ENCODE data around the gene CHD3. TPM values are rescaled to one million over a fixed set of nuclear protein-coding genes. Genes with fewer than 3 reads are reported as not detected.
A peak's percentile ranks its signal among the peaks of the same experiment; 100 is the strongest.

The CHD3 gene
- total and polyA plus RNA-seq, 2 of the 13 experiments (the other 11 are each of a cell fraction or from before 2014, with no cell fraction given) = 2.7 to 3.7 TPM

DNA sequence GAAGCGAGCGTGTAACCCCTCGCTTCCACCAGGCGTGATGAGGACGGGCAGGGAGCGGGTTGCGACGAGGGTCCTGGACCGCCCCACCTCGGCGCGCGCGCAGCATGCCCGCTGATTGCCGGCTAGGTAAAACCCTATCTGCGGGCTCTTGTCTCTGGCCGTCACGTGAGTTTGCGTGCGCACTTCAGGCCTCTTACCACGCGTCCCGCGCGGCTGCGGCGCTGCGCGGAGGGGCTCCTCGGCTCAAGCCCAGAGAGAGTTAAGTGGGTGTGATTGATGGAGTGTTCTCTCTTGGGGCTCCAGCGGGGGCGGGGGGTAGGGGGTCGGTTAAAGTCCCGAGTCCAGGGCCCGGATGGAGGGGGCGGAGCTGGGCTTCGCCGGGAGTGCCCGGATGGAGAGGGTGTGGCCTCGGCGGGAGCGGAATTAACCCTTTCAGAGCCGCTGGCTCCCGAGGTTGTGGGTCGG is 46.6 kb upstream of the CHD3 start (continued):
- TF ChIP-seq, protein P1, sequence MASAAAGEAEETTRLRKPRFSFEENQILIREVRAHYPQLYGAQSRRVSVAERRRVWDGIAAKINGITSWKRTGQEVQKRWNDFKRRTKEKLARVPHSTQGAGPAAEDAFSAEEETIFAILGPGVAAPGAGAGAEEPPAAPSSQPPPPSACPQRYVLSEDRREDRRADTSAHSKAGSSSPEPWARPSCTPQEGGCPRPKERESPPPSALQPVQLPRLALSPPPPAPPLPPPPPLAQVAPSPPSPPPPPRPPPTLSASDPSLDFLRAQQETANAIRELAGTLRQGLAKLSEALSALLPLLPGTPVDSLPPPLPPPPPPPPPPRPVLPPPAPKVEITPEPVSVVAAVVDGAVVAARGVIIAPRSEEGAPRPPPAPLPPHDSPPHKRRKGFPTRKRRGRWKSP (CRISPR knock-in tag; IDR thresholded peaks at IDR 0.05) = 0 out of 2 replicates have a peak, but pooled peaks have one; percentile 36
- no peak for TF ChIP-seq ZNF101 (CRISPR knock-in tag; IDR thresholded peaks at IDR 0.05; ENCODE audit: borderline replicate concordance, low read depth)
- 0 out of 2 replicates have a peak, but pooled peaks have one; percentile 64 for TF ChIP-seq ZNF775 (CRISPR knock-in tag; IDR thresholded peaks at IDR 0.05; ENCODE audit: borderline replicate concordance)
- TF ChIP-seq CREB1 (IDR thresholded peaks at IDR 0.05) = no peak
- TF ChIP-seq CREB1 (CRISPR knock-in tag; IDR thresholded peaks at IDR 0.05) = no peak
- peak; percentile 32; the same call in 1 of the 2 replicates for TF ChIP-seq PHF21A (CRISPR knock-in tag; IDR thresholded peaks at IDR 0.05)
- TF ChIP-seq CHD2 (IDR thresholded peaks at IDR 0.05; ENCODE audit: low read depth, low read length) = 0 out of 2 replicates have a peak, but pooled peaks have one; percentile 30
- TF ChIP-seq HMGA1 (CRISPR knock-in tag; conservative IDR thresholded peaks at IDR 0.05) = no peak
- TF ChIP-seq MATR3 (CRISPR knock-in tag; IDR thresholded peaks at IDR 0.05) = no peak
- TF ChIP-seq, protein P2, sequence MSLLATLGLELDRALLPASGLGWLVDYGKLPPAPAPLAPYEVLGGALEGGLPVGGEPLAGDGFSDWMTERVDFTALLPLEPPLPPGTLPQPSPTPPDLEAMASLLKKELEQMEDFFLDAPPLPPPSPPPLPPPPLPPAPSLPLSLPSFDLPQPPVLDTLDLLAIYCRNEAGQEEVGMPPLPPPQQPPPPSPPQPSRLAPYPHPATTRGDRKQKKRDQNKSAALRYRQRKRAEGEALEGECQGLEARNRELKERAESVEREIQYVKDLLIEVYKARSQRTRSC (CRISPR knock-in tag; IDR thresholded peaks at IDR 0.05; ENCODE audit: low read depth) = no peak
- TF ChIP-seq, protein P3, sequence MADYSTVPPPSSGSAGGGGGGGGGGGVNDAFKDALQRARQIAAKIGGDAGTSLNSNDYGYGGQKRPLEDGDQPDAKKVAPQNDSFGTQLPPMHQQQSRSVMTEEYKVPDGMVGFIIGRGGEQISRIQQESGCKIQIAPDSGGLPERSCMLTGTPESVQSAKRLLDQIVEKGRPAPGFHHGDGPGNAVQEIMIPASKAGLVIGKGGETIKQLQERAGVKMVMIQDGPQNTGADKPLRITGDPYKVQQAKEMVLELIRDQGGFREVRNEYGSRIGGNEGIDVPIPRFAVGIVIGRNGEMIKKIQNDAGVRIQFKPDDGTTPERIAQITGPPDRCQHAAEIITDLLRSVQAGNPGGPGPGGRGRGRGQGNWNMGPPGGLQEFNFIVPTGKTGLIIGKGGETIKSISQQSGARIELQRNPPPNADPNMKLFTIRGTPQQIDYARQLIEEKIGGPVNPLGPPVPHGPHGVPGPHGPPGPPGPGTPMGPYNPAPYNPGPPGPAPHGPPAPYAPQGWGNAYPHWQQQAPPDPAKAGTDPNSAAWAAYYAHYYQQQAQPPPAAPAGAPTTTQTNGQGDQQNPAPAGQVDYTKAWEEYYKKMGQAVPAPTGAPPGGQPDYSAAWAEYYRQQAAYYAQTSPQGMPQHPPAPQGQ (CRISPR knock-in tag; IDR thresholded peaks at IDR 0.05; ENCODE audit: borderline replicate concordance) = no peak
- TF ChIP-seq, protein P4, sequence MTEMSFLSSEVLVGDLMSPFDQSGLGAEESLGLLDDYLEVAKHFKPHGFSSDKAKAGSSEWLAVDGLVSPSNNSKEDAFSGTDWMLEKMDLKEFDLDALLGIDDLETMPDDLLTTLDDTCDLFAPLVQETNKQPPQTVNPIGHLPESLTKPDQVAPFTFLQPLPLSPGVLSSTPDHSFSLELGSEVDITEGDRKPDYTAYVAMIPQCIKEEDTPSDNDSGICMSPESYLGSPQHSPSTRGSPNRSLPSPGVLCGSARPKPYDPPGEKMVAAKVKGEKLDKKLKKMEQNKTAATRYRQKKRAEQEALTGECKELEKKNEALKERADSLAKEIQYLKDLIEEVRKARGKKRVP (CRISPR knock-in tag; IDR thresholded peaks at IDR 0.05) = 0 out of 4 replicates have a peak, but pooled peaks of 1 of the 2 experiments have one; percentile 41
- no peak for TF ChIP-seq MIER3 (CRISPR knock-in tag; IDR thresholded peaks at IDR 0.05; ENCODE audit: borderline replicate concordance)
- peak; percentile 4; the same call in 1 of the 2 replicates for TF ChIP-seq BCL6 (CRISPR knock-in tag; IDR thresholded peaks at IDR 0.05)
- TF ChIP-seq ZC3H4 (CRISPR knock-in tag; IDR thresholded peaks at IDR 0.05; ENCODE audit: borderline replicate concordance) = 0 out of 2 replicates have a peak, but pooled peaks have one; percentile 32
- TF ChIP-seq, protein P5, sequence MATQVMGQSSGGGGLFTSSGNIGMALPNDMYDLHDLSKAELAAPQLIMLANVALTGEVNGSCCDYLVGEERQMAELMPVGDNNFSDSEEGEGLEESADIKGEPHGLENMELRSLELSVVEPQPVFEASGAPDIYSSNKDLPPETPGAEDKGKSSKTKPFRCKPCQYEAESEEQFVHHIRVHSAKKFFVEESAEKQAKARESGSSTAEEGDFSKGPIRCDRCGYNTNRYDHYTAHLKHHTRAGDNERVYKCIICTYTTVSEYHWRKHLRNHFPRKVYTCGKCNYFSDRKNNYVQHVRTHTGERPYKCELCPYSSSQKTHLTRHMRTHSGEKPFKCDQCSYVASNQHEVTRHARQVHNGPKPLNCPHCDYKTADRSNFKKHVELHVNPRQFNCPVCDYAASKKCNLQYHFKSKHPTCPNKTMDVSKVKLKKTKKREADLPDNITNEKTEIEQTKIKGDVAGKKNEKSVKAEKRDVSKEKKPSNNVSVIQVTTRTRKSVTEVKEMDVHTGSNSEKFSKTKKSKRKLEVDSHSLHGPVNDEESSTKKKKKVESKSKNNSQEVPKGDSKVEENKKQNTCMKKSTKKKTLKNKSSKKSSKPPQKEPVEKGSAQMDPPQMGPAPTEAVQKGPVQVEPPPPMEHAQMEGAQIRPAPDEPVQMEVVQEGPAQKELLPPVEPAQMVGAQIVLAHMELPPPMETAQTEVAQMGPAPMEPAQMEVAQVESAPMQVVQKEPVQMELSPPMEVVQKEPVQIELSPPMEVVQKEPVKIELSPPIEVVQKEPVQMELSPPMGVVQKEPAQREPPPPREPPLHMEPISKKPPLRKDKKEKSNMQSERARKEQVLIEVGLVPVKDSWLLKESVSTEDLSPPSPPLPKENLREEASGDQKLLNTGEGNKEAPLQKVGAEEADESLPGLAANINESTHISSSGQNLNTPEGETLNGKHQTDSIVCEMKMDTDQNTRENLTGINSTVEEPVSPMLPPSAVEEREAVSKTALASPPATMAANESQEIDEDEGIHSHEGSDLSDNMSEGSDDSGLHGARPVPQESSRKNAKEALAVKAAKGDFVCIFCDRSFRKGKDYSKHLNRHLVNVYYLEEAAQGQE (IDR thresholded peaks at IDR 0.05; ENCODE audit: borderline replicate concordance in 1 of 2, low read depth in 1 of 2, low read length in 2 of 2) = no peak
- no peak for TF ChIP-seq RAD21 (CRISPR knock-in tag; IDR thresholded peaks at IDR 0.05)
- TF ChIP-seq, protein P6, sequence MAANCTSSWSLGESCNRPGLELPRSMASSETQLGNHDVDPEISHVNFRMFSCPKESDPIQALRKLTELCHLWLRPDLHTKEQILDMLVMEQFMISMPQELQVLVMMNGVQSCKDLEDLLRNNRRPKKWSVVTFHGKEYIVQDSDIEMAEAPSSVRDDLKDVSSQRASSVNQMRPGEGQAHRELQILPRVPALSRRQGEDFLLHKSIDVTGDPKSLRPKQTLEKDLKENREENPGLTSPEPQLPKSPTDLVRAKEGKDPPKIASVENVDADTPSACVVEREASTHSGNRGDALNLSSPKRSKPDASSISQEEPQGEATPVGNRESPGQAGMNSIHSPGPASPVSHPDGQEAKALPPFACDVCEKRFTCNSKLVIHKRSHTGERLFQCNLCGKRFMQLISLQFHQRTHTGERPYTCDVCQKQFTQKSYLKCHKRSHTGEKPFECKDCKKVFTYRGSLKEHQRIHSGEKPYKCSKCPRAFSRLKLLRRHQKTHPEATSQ (CRISPR knock-in tag; IDR thresholded peaks at IDR 0.05; ENCODE audit: borderline replicate concordance) = 0 out of 2 replicates have a peak, but pooled peaks have one; percentile 39
- peak; percentile 87 for TF ChIP-seq AGO2 (optimal IDR thresholded peaks at IDR 0.05; ENCODE audit: low read depth, low read length)
- TF ChIP-seq DR1 (CRISPR knock-in tag; IDR thresholded peaks at IDR 0.05) = no peak
